ENCODE data around the gene TTC7B. TPM values are rescaled to one million over a fixed set of nuclear protein-coding genes. Genes with fewer than 3 reads are reported as not detected.

The TTC7B gene
- total RNA-seq, 4 donors from 2014 or later = 8.4 to 11.2 (median 9.2) TPM

DNA sequence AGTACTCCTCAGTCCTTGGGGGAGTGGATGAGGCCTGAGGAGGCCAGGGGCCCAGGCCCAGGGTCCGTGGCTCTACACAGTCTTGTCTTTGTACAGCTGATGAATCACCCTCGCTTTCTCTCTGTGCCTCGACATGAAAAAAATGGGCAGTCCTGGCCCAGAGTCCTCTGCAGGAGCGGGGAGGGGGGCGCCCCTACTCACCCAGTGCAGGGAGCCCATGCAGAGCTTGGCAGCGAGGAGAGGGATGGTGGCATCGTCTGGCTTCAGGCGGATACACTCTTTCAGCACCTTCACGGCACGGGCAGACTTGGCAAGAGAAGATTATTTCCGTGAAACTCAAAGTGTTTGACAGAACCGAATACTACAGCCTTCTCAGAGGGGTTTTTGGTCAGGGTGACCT, 159.3 kb downstream of the TTC7B start:
- TF ChIP-seq POLR2A (IDR thresholded peaks at IDR 0.05) (no peak), EP300 (IDR thresholded peaks at IDR 0.05; ENCODE audit: low read depth) (no peak), POLR2AphosphoS5 (IDR thresholded peaks at IDR 0.05) (no peak), CTCF (IDR thresholded peaks at IDR 0.05) (no peak)
- Histone ChIP-seq H3K9me3 (no peaks in the 10 kb centered on the region), H3K27ac (no peak overlapping the region), H3K4me1 (peaks cover under 1 to 16% (median 14%) of the 10 kb centered on the region in 4 donors), H3K36me3 (no peaks in the 10 kb centered on the region), H3K27me3 (no peaks in the 10 kb centered on the region), H3K4me3 (no peak overlapping the region)
- intact Hi-C loops (cut with DNase I; ENCODE audit: low total_unique reads) = no loop called here
- DNase-seq = no peak
- 89% methylated on average over 12 of the region's 12 CpGs; no CpG with 5 or more reads in 1 of the 2 donors for WGBS, 2 donors (ENCODE audit: low coverage in 1 of 2)
- in situ Hi-C loops (cut with MboI; ENCODE audit: low pct_ligation_motif_present in 1 of 4, low pct_unique_long_range_greater_than_20kb in 1 of 4, low sequenced_read_pairs in 3 of 4) = no loop called here

DNA sequence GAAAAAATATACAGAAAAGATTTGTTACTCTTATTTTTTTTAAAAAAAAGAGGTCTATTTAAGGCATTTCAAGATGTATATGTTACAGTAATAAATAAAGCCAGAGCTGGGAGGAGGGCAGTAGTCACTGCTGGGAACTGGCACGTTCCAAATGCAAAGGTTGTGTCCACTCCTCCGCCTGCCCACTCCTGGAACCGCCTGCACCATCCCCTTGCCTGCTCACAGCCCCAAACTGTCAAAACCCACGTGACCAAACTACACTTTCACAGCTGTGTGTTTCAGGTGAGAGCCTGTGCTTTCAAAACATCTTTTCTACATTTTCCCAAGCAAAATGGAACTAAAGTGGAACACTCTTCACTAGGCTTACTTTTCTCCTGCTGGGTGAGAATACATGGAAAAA, 160.4 kb downstream of the TTC7B start:
- DNase-seq = no peak
- Histone ChIP-seq H3K9me3 (no peaks in the 10 kb centered on the region), H3K27ac (no peak overlapping the region), H3K27me3 (no peaks in the 10 kb centered on the region), H3K36me3 (no peaks in the 10 kb centered on the region), H3K4me3 (no peak overlapping the region), H3K4me1 (peaks cover 0 to 5% (median 5%) of the 10 kb centered on the region in 4 donors)
- TF ChIP-seq CTCF (IDR thresholded peaks at IDR 0.05) = no peak
- no peak for TF ChIP-seq POLR2AphosphoS5 (IDR thresholded peaks at IDR 0.05)
- no peak for TF ChIP-seq POLR2A (IDR thresholded peaks at IDR 0.05)
- TF ChIP-seq EP300 (IDR thresholded peaks at IDR 0.05; ENCODE audit: low read depth) = no peak
- 77% methylated on average over 4 of the region's 4 CpGs; no CpG with 5 or more reads in 1 of the 2 donors for WGBS, 2 donors (ENCODE audit: low coverage in 1 of 2)
- intact Hi-C loops (cut with DNase I; ENCODE audit: low total_unique reads) = no loop called here
- in situ Hi-C loops (cut with MboI; ENCODE audit: low pct_ligation_motif_present in 1 of 4, low pct_unique_long_range_greater_than_20kb in 1 of 4, low sequenced_read_pairs in 3 of 4) = no loop called here

- Histone ChIP-seq H3K4me1 (no peaks in the 10 kb centered on the region), H3K27me3 (no peaks in the 10 kb centered on the region), H3K36me3 (no peaks in the 10 kb centered on the region), H3K4me3 (no peak overlapping the region), H3K9me3 (no peaks in the 10 kb centered on the region), H3K27ac (no peak overlapping the region)
- 65 to 71% methylated on average over 3 to 8 of the region's 8 CpGs for WGBS, 2 donors (ENCODE audit: low coverage in 1 of 2)
- intact Hi-C loops (cut with DNase I; ENCODE audit: low total_unique reads) (no loop called here), in situ Hi-C loops (cut with MboI; ENCODE audit: low pct_ligation_motif_present in 1 of 4, low pct_unique_long_range_greater_than_20kb in 1 of 4, low sequenced_read_pairs in 3 of 4) (no loop called here)
- DNase-seq = no peak
- TF ChIP-seq EP300 (IDR thresholded peaks at IDR 0.05; ENCODE audit: low read depth) (no peak), CTCF (IDR thresholded peaks at IDR 0.05) (no peak), POLR2AphosphoS5 (IDR thresholded peaks at IDR 0.05) (no peak), POLR2A (IDR thresholded peaks at IDR 0.05) (no peak)
Observed at GRCh38 chr14:90654831-90655276, 161.4 kb downstream of the TTC7B start.

- in situ Hi-C loops (cut with MboI; ENCODE audit: low pct_ligation_motif_present in 1 of 4, low pct_unique_long_range_greater_than_20kb in 1 of 4, low sequenced_read_pairs in 3 of 4) = no loop called here
- no peak overlapping the region for H3K4me3 ChIP-seq
- intact Hi-C loops (cut with DNase I; ENCODE audit: low total_unique reads) = no loop called here
- TF ChIP-seq CTCF (IDR thresholded peaks at IDR 0.05) (no peak), POLR2AphosphoS5 (IDR thresholded peaks at IDR 0.05) (no peak), EP300 (IDR thresholded peaks at IDR 0.05; ENCODE audit: low read depth) (no peak), POLR2A (IDR thresholded peaks at IDR 0.05) (no peak)
- H3K4me1 ChIP-seq = no peaks in the 10 kb centered on the region
- no peak overlapping the region for H3K27ac ChIP-seq
- H3K9me3 ChIP-seq = no peaks in the 10 kb centered on the region
- H3K27me3 ChIP-seq = no peaks in the 10 kb centered on the region
- H3K36me3 ChIP-seq = no peaks in the 10 kb centered on the region
- 84 to 87% methylated on average over 5 to 6 of the region's 6 CpGs for WGBS, 2 donors (ENCODE audit: low coverage in 1 of 2)
- DNase-seq = no peak
Observed at GRCh38 chr14:90652626-90653025, 163.6 kb downstream of the TTC7B start.
